Type B pancreatic cell (in vitro differentiated cells): ENCODE measurements around the gene ST14. TPM values are rescaled to one million over a fixed set of nuclear protein-coding genes. Genes with fewer than 3 reads are reported as not detected.

Experiments
- DNase-seq: peaks from one replicate; pipeline ENCODE4 v3.0.0; 2021; ENCODE audit warnings: mixed read lengths; ENCODE audit not compliant: unreplicated experiment; ENCODE audit errors: extremely low spot score
- H3K27ac Mint-ChIP-seq: 2 replicates; pipeline ENCODE4 v1.8.0; 2021; ENCODE audit warnings: mild to moderate bottlenecking, mixed read lengths
- H3K27me3 Mint-ChIP-seq: 2 replicates; pipeline ENCODE4 v1.8.0; 2021; ENCODE audit warnings: mixed read lengths
- H3K36me3 Mint-ChIP-seq: 2 replicates; pipeline ENCODE4 v1.8.0; 2021; ENCODE audit warnings: mixed read lengths
- H3K4me1 Mint-ChIP-seq: one replicate; pipeline ENCODE4 v1.8.0; 2021; ENCODE audit warnings: mixed read lengths; ENCODE audit not compliant: unreplicated experiment
- H3K4me3 Mint-ChIP-seq: 2 replicates; pipeline ENCODE4 v1.8.0; 2021; ENCODE audit warnings: mild to moderate bottlenecking, mixed read lengths
- H3K9me3 Mint-ChIP-seq: 2 replicates; pipeline ENCODE4 v1.8.0; 2021; ENCODE audit warnings: mixed read lengths
- CTCF ChIP-seq: fragments of 200-600 bp; sonication (generic); conservative IDR thresholded peaks from 2 replicates; pipeline ENCODE4 v1.5.0; 2021; ENCODE audit warnings: antibody characterized with exemption, mild to moderate bottlenecking
- total RNA-seq: library from RNA; stranded (reverse); gene quantifications from 2 replicates; pipeline ENCODE4 v1.2.1, GENCODE V29; 2021; ENCODE audit warnings: low replicate concordance

Gene ST14
- total RNA-seq, 1 donor from 2014 or later: 71.7 TPM

- no peak for TF ChIP-seq CTCF
- DNase-seq: no peak
- H3K27me3 Mint-ChIP-seq: no peaks in the 10 kb centered on the region
- peaks cover 15% of the 10 kb centered on the region for H3K4me1 Mint-ChIP-seq
- H3K4me3 Mint-ChIP-seq: no peak overlapping the region
- H3K36me3 Mint-ChIP-seq: peaks cover 30% of the 10 kb centered on the region
- H3K9me3 Mint-ChIP-seq: no peaks in the 10 kb centered on the region
- no peak overlapping the region for H3K27ac Mint-ChIP-seq
These were observed 44.4 kb upstream of the ST14 start for GRCh38 chr11:130115218-130115617.

- TF ChIP-seq CTCF: no peak
- Mint-ChIP-seq H3K27ac (no peak overlapping the region), H3K36me3 (peaks cover 32% of the 10 kb centered on the region), H3K9me3 (no peaks in the 10 kb centered on the region), H3K27me3 (no peaks in the 10 kb centered on the region), H3K4me1 (peaks cover 3% of the 10 kb centered on the region), H3K4me3 (no peak overlapping the region)
- no peak for DNase-seq
These were observed 41.4 kb upstream of the ST14 start for GRCh38 chr11:130118165-130118564.

- peaks cover 33% of the 10 kb centered on the region for H3K36me3 Mint-ChIP-seq
- no peak for TF ChIP-seq CTCF
- H3K27me3 Mint-ChIP-seq: no peaks in the 10 kb centered on the region
- H3K4me3 Mint-ChIP-seq: no peak overlapping the region
- peaks cover 5% of the 10 kb centered on the region for H3K4me1 Mint-ChIP-seq
- H3K27ac Mint-ChIP-seq: no peak overlapping the region
- no peak for DNase-seq
- H3K9me3 Mint-ChIP-seq: no peaks in the 10 kb centered on the region
These were observed 40.8 kb upstream of the ST14 start for GRCh38 chr11:130118636-130119387.

GRCh38 chr11:130120045-130120444 is 39.5 kb upstream of the ST14 start:
- no peak overlapping the region for H3K4me3 Mint-ChIP-seq
- TF ChIP-seq CTCF: no peak
- peaks cover 42% of the 10 kb centered on the region for H3K36me3 Mint-ChIP-seq
- no peak overlapping the region for H3K27ac Mint-ChIP-seq
- no peaks in the 10 kb centered on the region for H3K9me3 Mint-ChIP-seq
- DNase-seq: no peak
- H3K4me1 Mint-ChIP-seq: peaks cover 10% of the 10 kb centered on the region
- no peaks in the 10 kb centered on the region for H3K27me3 Mint-ChIP-seq

- H3K4me1 Mint-ChIP-seq: peaks cover 10% of the 10 kb centered on the region
- H3K27me3 Mint-ChIP-seq: no peaks in the 10 kb centered on the region
- peaks cover 43% of the 10 kb centered on the region for H3K36me3 Mint-ChIP-seq
- no peaks in the 10 kb centered on the region for H3K9me3 Mint-ChIP-seq
- no peak for DNase-seq
- H3K27ac Mint-ChIP-seq: no peak overlapping the region
- TF ChIP-seq CTCF: no peak
- no peak overlapping the region for H3K4me3 Mint-ChIP-seq
These were observed 38.1 kb upstream of the ST14 start for GRCh38 chr11:130121445-130121978.
